Stimulated activated CD4-positive, alpha-beta T cell treated with anti-CD3 and anti-CD28 coated beads, Interleukin-1b, Interleukin-23, amount 100 ng/mL, for 24 hours (primary cell): Measurements from ENCODE around the gene MYLK4.

Experiments used
- DNase-seq, 4 experiments: peaks; one replicate each; pipeline ENCODE4 v3.0.0-alpha.2; 2020; ENCODE audit warnings: low read depth in 4 of 4, low spot score in 1 of 4

The MYLK4 gene

DNA sequence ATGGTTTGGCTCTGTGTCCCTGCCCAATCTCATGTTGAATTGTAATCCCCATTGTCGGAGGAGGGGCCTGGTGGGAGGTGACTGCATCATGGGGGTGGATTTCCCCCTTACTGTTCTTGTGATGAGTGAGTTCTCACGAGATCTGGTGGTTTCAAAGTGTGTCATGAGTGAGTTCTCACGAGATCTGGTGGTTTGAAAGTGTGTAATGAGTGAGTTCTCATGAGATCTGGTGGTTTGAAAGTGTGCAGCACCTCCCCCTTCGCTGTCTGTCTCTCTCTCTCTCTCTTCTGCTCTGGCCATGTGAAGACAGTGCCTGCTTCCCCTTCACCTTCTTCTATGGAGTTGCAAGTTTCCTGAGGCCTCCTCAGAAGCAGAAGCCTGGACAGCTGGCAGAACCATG lies 87.6 kb downstream of the MYLK4 start:
- no peak for DNase-seq

GRCh38 chr6:2661651-2662050 lies 89.1 kb downstream of the MYLK4 start:
- DNase-seq: no peak

- DNase-seq: no peak
These were observed 90.8 kb downstream of the MYLK4 start for GRCh38 chr6:2659882-2660281.

GRCh38 chr6:2659381-2659780 lies 91.3 kb downstream of the MYLK4 start:
- DNase-seq: no peak

GRCh38 chr6:2658788-2659187 lies 91.9 kb downstream of the MYLK4 start:
- DNase-seq: no peak

DNA sequence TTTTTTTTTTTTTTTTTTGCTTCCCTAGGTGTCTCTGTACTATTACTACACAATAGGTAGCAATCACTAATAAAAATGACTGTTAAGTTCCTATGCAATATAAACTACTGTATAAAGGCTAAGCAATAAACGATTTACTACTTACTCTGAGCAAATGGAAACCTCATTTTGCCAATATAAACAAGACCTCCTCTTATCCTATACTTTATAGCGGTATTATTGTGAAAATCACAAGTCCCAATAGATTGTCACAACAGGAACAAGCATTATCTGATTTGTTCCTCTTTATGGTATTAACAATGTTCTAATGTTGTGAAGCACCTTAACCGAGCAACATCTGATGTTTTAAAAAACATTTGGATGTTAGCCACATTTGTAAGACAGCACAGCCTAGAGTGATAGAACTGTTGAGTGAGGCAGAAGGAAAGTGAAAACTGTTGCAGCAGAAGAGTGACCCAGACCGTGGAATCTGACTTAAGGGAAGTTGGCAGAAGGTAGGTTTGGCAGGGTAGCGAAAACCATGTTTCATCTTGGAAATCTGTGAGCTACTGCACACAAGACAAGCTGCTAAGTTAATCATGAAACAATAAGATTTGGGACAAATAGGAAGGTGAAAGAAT lies 94.2 kb downstream of the MYLK4 start:
- DNase-seq: no peak

DNA sequence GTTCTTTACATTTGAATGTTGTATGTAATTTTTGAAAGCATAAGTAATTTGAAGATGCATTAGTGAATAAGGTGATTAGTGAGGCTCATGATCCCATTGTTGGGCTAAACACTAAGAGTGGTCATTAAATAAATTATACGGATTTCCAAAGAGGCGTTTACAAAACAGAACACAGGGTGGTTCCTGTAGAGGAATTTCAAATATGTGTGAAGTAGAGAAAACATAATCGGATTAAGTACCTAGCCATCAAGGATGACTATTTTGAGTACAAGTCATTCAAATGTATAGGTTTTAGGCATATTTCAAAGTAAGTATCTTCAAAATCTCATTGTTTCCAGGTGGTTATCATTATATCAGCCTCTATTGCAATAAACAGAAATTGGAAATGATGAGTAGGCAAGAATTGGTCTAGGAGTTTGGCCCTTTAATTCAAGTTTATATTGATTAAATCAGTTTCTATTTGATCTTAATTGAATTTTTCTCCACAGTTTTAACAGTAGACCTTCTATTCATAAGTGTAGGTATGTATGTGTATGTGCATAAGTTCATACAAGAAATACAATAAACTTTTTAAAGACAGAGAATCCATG lies 94.8 kb downstream of the MYLK4 start:
- no peak for DNase-seq

GRCh38 chr6:2653369-2654032 lies 97.2 kb downstream of the MYLK4 start:
- no peak for DNase-seq

DNA sequence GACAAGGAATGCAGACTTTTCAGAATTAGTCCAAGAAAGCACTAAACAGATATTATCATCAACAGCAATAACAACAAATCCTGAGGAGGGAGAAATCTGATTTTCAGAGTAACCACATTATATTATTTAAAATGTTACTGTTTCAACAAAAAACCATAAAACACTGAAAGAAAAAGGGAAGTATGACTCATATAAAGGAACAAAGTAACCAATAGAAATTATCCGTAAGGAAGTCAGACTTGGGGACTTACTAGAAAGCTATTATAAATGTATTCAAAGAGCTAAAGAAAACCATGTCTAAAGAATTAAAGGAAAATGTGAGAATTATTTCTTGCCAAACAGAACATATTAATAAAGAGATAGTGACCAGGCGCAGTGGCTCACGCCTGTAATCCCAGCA lies 98.1 kb downstream of the MYLK4 start:
- no peak for DNase-seq

DNA sequence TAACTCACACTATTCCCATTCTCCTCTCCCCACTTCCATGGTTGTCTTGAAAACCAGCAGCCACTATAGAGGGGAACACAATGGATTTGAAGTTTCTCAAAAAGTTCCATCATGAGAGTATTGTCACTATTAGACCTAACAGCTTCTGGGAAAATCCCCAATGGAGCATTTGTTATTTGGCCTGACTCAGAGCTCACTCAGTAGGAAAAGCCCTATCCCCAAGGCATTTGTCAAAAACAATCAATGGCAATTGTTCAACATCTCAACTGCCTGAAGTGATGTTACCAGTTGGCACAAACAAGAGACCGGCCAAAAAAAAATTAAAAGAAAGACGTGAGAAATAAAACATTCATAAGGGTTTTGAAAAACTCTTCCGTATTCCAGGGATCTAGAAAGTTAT lies 98.8 kb downstream of the MYLK4 start:
- DNase-seq: no peak

GRCh38 chr6:2651536-2651935 lies 99.2 kb downstream of the MYLK4 start:
- DNase-seq: no peak

- no peak for DNase-seq
These were observed 104.4 kb downstream of the MYLK4 start for GRCh38 chr6:2646346-2646745.

DNA sequence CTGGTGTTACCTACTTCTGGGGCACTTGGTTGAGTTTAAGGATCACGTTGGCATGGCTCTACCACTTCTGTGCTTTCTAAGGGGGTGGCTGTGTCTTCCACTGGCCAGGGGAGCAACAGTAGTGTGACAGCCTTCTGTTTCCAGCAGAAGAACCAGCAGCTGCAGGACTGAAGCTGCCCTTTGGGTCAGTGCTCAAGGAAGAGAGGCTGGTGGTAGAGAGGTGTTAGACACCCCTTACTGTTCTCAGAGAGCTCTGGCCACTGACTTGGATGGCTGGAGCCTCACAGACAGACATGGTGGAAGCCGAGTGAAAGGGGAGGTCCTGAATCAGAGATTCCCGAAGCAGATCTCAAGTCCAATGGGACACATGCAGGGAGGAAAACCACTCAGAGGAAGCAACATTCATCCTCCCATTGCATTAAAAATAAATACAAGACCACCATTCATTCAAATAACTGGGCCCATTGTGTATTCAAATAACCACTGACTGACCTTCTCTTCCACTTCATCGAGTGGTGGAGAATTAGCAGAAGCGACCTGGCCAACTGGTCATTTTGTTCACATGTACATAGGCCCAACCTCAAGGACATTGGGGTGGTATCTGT lies 106.7 kb downstream of the MYLK4 start:
- DNase-seq: no peak

GRCh38 chr6:2643130-2643529 lies 107.6 kb downstream of the MYLK4 start:
- DNase-seq: no peak

- no peak for DNase-seq
These were observed 109.5 kb downstream of the MYLK4 start for GRCh38 chr6:2641044-2641725.

DNA sequence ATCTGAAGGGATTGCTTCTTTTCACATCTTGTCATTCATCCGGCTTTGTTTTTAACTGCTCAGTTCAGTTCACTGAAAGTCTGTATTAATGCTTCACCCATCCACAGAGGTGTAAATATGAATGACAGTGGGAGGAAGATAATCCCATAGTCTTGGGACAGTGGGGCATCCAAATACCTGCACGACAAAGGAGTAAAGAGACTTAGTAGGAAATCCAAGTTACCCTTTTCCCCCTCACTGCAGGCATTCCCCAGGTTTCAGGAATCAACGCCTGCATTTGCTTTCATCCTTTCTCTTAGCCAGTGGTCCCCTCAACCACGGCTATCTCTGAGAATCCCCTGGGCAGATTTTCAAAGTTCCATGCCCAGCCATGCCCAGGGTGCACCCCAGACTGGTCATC lies 110.2 kb downstream of the MYLK4 start:
- DNase-seq: no peak

- DNase-seq: no peak
These were observed 110.8 kb downstream of the MYLK4 start for GRCh38 chr6:2639896-2640295.

- no peak for DNase-seq
These were observed 111.6 kb downstream of the MYLK4 start for GRCh38 chr6:2639167-2639566.

GRCh38 chr6:2636672-2637071 lies 114.0 kb downstream of the MYLK4 start:
- DNase-seq: no peak

- no peak for DNase-seq
These were observed 114.8 kb downstream of the MYLK4 start for GRCh38 chr6:2635911-2636310.

GRCh38 chr6:2634139-2634964 lies 116.4 kb downstream of the MYLK4 start:
- peak; percentile 76 to 87 (median 79) for DNase-seq
